Nephron (organoid): ENCODE results near the gene BEAN1.

Source experiments
- H3K27ac Mint-ChIP-seq, 3 experiments: 2 replicates each; pipeline ENCODE4 v1.8.0; 2020; ENCODE audit warnings: mixed read lengths in 3 of 3, mild to moderate bottlenecking in 2 of 3, moderate library complexity in 1 of 3
- H3K27me3 Mint-ChIP-seq: 2 replicates; pipeline ENCODE4 v1.8.0; 2021; ENCODE audit warnings: low read depth, mild to moderate bottlenecking, moderate library complexity, mixed read lengths
- H3K36me3 Mint-ChIP-seq: 2 replicates; pipeline ENCODE4 v1.8.0; 2020; ENCODE audit warnings: low read depth, mixed read lengths
- H3K4me1 Mint-ChIP-seq: 2 replicates; pipeline ENCODE4 v1.8.0; 2020; ENCODE audit warnings: mixed read lengths
- H3K4me3 Mint-ChIP-seq, 3 experiments: 2 replicates each; pipeline ENCODE4 v1.8.0; 2020; ENCODE audit warnings: mild to moderate bottlenecking in 3 of 3, mixed read lengths in 3 of 3, moderate library complexity in 2 of 3
- H3K9me3 Mint-ChIP-seq: 2 replicates; pipeline ENCODE4 v1.8.0; 2020; ENCODE audit warnings: mixed read lengths
- TF ChIP-seq, protein P1 (sequence below), 3 experiments: fragments of 200-600 bp; sonication (generic); IDR thresholded peaks; one replicate each; pipeline ENCODE4 v1.5.0; 2021; ENCODE audit warnings: antibody characterized with exemption in 3 of 3; ENCODE audit not compliant: unreplicated experiment in 3 of 3

The BEAN1 gene

DNA sequence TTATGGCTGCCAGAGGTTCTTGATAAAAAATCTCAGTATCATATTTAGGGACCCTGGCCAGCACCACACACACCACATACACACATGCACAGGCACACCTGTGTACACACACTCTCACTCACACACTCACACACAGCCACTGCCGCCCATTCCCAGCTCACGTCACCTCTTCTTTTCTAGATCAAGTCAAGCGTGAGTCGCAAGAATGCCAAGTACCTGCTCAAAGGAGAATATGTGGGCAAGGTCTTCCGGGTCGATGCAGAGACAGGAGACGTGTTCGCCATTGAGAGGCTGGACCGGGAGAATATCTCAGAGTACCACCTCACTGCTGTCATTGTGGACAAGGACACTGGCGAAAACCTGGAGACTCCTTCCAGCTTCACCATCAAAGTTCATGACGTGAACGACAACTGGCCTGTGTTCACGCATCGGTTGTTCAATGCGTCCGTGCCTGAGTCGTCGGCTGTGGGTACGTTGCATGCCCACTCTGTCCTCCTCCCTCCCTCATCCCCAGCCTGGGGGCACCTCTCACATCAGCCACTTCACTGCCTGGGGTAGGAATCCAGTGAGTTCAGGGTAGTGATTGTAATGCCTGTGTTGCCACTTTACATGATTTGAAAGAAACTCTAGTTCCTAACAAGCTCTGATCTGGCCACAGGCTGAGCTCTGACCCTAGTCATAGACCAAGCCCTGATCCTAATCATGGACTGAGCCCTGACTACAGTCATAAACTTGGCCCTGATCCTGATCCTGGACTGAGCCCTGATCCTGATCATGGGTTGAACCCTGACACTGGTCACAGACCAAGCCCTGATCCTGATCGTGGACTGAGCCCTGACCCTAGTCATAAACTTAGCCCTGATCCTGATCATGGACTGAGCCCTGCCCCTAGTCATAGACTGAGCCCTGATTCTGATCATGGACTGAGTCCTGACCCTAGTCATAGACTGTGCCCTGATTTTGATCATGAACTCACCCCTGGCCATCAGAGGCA, 40.2 kb upstream of the BEAN1 start:
- H3K4me3 Mint-ChIP-seq: no peak overlapping the region
- H3K4me1 Mint-ChIP-seq: peaks cover 10% of the 10 kb centered on the region
- no peaks in the 10 kb centered on the region for H3K9me3 Mint-ChIP-seq
- no peaks in the 10 kb centered on the region for H3K27me3 Mint-ChIP-seq
- H3K36me3 Mint-ChIP-seq: no peaks in the 10 kb centered on the region
- TF ChIP-seq, protein P1, sequence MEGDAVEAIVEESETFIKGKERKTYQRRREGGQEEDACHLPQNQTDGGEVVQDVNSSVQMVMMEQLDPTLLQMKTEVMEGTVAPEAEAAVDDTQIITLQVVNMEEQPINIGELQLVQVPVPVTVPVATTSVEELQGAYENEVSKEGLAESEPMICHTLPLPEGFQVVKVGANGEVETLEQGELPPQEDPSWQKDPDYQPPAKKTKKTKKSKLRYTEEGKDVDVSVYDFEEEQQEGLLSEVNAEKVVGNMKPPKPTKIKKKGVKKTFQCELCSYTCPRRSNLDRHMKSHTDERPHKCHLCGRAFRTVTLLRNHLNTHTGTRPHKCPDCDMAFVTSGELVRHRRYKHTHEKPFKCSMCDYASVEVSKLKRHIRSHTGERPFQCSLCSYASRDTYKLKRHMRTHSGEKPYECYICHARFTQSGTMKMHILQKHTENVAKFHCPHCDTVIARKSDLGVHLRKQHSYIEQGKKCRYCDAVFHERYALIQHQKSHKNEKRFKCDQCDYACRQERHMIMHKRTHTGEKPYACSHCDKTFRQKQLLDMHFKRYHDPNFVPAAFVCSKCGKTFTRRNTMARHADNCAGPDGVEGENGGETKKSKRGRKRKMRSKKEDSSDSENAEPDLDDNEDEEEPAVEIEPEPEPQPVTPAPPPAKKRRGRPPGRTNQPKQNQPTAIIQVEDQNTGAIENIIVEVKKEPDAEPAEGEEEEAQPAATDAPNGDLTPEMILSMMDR (IDR thresholded peaks at IDR 0.05; ENCODE audit: unreplicated experiment in 3 of 3): no peak
- no peak overlapping the region for H3K27ac Mint-ChIP-seq

- Mint-ChIP-seq H3K36me3 (no peaks in the 10 kb centered on the region), H3K27me3 (no peaks in the 10 kb centered on the region), H3K27ac (no peak overlapping the region), H3K4me3 (no peak overlapping the region), H3K4me1 (peaks cover 7% of the 10 kb centered on the region), H3K9me3 (no peaks in the 10 kb centered on the region)
- TF ChIP-seq, protein P1 (IDR thresholded peaks at IDR 0.05; ENCODE audit: unreplicated experiment in 3 of 3): no peak
Measured at GRCh38 chr16:66387817-66388332, 39.2 kb upstream of the BEAN1 start.

DNA sequence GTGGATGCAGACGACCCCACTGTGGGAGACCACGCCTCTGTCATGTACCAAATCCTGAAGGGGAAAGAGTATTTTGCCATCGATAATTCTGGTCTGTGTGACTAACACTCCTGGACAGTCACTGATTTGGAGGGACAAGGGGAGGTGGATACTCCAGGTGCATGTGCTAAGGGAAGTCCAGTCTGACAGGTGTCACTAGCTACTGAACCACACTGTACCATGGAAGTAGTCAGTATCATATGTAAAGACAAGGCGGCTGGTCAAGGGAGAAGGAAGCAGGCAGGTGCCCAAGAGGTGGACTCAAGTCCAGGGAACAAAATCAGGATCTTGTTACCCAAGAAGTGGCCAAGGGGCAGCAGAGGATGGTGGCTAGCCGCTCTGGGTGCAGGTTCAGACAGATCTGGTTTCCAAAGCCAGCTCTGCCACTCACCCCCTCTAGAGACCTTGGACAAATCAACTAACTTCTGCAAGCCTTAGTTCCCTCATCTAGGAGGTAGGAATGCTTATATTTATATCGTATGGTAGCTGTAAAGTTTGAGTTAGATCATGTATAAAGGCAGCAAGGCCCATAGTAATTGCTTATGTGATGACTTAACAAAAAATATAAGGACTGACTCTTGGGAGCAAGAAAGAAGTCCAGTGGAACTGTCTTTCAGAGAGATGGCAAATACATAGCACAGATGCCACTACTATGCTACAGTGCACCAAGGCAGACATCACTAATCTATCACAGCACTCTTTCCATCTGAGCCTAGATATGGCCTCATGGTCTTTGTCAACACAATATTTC, 38.5 kb upstream of the BEAN1 start:
- H3K27me3 Mint-ChIP-seq: no peaks in the 10 kb centered on the region
- peaks cover under 1% of the 10 kb centered on the region for H3K4me1 Mint-ChIP-seq
- no peak overlapping the region for H3K4me3 Mint-ChIP-seq
- no peak overlapping the region for H3K27ac Mint-ChIP-seq
- TF ChIP-seq, protein P1 (IDR thresholded peaks at IDR 0.05; ENCODE audit: unreplicated experiment in 3 of 3): no peak
- no peaks in the 10 kb centered on the region for H3K9me3 Mint-ChIP-seq
- no peaks in the 10 kb centered on the region for H3K36me3 Mint-ChIP-seq

DNA sequence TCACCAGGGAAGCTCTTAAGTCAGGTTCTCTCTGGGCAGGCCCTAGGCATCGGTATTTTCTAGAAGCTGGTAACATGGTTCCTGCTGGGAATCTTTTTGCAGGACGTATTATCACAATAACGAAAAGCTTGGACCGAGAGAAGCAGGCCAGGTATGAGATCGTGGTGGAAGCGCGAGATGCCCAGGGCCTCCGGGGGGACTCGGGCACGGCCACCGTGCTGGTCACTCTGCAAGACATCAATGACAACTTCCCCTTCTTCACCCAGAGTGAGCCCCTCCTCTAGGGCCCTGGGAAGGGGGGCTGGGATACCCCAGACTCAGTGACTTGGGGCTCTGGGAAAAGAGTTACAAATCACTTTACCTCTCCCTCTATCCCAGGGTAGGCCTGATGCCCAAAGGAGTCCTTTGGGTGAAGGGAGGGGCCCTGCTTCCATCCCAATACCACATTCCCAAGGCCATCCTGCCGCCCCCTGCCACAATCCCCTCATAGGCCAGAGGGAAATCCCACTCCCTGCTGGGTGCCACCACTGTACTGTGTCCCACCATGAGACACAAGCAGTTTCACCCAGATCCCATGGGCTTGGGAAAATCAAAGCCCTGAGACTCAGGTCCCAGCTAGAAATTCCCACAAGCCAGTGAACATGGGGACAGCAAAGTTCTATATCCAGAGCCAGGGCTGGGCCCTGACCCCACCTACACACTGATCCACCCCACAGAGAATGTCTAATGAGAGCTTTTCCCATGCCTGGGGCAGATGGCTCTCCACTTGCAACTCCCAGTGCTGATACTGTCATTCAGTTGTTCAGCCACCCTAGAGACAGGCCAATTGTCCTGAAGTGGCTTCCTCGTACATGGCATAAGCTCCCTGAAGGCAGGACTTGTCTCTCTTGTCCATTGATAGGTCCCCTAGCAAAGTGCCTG, 37.6 kb upstream of the BEAN1 start:
- Mint-ChIP-seq H3K4me3 (no peak overlapping the region), H3K36me3 (no peaks in the 10 kb centered on the region), H3K9me3 (no peaks in the 10 kb centered on the region), H3K27ac (no peak overlapping the region), H3K27me3 (no peaks in the 10 kb centered on the region), H3K4me1 (no peaks in the 10 kb centered on the region)
- TF ChIP-seq, protein P1 (IDR thresholded peaks at IDR 0.05; ENCODE audit: unreplicated experiment in 3 of 3): no peak

DNA sequence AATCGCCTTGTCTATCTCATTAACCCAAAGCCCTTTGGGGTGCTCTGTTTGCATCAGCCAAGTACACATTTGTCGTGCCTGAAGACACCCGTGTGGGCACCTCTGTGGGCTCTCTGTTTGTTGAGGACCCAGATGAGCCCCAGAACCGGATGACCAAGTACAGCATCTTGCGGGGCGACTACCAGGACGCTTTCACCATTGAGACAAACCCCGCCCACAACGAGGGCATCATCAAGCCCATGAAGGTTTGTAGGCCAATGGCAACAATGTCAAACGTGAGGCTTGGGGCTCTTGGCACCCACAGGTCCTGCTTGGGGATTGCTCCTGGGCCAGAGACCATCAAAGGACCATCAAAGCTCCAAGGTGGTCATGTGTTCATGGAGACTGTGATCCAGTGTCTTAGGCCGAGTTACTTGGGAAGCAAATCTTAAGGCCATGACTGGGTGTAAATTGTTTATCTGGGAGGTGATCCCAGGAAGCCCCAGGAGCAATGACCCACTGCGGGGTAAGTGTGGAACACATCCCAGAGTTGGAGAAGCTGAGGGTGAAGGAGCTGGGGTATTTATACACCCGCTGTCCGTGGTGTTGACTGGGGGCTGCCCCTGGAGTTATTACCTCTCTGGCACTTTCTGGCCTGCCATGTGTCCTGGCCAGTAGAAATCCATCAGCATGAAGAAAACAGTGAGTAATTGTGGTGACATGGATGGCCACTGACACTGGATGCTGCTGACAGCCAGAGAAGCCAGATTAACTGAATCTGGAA, 36.6 kb upstream of the BEAN1 start:
- Mint-ChIP-seq H3K27me3 (no peaks in the 10 kb centered on the region), H3K4me3 (no peak overlapping the region)

More for the DNA sequence above, 36.6 kb upstream of the BEAN1 start:
- H3K4me1 Mint-ChIP-seq: no peaks in the 10 kb centered on the region
- H3K9me3 Mint-ChIP-seq: no peaks in the 10 kb centered on the region
- no peak overlapping the region for H3K27ac Mint-ChIP-seq
- TF ChIP-seq, protein P1 (IDR thresholded peaks at IDR 0.05; ENCODE audit: unreplicated experiment in 3 of 3): no peak
- H3K36me3 Mint-ChIP-seq: no peaks in the 10 kb centered on the region
